Measurements from ENCODE around the gene ARHGAP27.

DNA sequence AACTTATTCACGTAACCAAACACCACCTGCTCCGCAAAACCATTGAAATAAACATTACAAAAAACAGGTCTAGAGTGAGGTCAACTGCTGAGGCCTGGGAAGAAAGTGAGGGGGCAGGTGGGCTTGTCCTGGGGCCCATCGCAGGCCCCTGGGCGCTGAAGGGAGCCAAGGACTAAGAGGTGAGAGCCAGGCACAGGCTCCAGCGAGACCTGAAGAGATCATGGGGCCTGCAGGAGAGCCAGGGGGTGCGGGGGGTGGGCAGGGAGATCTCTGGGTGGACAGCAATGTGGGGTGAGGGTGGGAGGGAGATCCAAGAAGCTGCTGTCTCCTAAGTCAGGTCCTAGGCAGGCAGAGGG lies 7.9 kb downstream of the ARHGAP27 start:
- TF ChIP-seq, protein P1, sequence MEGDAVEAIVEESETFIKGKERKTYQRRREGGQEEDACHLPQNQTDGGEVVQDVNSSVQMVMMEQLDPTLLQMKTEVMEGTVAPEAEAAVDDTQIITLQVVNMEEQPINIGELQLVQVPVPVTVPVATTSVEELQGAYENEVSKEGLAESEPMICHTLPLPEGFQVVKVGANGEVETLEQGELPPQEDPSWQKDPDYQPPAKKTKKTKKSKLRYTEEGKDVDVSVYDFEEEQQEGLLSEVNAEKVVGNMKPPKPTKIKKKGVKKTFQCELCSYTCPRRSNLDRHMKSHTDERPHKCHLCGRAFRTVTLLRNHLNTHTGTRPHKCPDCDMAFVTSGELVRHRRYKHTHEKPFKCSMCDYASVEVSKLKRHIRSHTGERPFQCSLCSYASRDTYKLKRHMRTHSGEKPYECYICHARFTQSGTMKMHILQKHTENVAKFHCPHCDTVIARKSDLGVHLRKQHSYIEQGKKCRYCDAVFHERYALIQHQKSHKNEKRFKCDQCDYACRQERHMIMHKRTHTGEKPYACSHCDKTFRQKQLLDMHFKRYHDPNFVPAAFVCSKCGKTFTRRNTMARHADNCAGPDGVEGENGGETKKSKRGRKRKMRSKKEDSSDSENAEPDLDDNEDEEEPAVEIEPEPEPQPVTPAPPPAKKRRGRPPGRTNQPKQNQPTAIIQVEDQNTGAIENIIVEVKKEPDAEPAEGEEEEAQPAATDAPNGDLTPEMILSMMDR (conservative IDR thresholded peaks at IDR 0.05 in 1 of 2, IDR thresholded peaks at IDR 0.05 in 1 of 2; ENCODE audit: low read depth in 1 of 2, low read length in 2 of 2) = no peak
- TF ChIP-seq EZH2 (IDR thresholded peaks at IDR 0.05; ENCODE audit: low read length, missing control alignments) = no peak
